Measurements from ENCODE around the gene NFATC1.

Gene NFATC1

DNA sequence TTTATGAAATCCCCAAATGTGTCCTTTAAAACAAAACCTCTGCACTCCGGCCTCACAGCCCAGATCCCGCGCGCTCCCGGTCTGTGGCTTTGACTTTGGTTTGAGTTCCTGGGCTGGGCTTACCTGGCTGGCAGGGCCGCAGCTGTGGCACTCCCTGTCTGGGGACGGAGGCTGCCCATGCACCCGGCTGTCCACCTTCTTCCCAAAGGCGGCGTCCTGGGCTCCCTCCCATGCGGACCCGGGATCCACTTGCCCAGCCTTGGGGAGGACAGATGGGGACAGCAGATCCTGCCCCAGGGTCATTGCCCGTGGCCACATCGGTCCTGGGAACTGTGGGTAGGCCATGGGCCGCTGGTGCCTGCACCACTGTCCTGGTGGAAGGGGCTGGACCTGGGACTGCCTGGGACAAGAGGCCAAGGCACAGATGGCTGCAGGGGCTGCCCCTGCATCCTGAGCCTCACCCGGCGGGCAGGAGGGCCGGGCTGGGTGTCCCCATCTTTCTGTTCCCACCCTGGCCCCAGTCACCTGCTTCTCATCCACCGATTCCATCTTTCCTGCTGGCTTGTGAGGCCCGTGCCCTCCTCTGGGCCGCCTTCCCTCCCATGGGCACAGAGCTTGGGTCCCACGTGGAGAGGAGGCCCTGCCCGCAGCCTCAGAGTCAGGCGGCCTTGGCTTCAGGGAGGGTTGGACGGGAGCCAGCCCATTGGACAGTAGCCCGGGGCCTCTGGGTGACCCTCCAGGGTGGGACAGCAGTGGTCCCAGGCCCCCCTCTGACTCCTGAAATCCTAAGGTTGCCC, 27.7 kb downstream of the NFATC1 start:
- Histone ChIP-seq H3K9ac (ENCODE audit: low read depth, low read length) (no peak overlapping the region), H3K4me3 (ENCODE audit: low read depth, low read length) (no peak overlapping the region), H3K36me3 (ENCODE audit: control insufficient read depth, insufficient read depth, low read length) (no peaks in the 10 kb centered on the region), H3K27me3 (ENCODE audit: control insufficient read depth, insufficient read depth, low read length) (no peaks in the 10 kb centered on the region), H3K9me3 (ENCODE audit: control insufficient read depth, insufficient read depth, low read length) (no peaks in the 10 kb centered on the region), H3K4me1 (ENCODE audit: control insufficient read depth, insufficient read depth, low read length) (no peaks in the 10 kb centered on the region)

DNA sequence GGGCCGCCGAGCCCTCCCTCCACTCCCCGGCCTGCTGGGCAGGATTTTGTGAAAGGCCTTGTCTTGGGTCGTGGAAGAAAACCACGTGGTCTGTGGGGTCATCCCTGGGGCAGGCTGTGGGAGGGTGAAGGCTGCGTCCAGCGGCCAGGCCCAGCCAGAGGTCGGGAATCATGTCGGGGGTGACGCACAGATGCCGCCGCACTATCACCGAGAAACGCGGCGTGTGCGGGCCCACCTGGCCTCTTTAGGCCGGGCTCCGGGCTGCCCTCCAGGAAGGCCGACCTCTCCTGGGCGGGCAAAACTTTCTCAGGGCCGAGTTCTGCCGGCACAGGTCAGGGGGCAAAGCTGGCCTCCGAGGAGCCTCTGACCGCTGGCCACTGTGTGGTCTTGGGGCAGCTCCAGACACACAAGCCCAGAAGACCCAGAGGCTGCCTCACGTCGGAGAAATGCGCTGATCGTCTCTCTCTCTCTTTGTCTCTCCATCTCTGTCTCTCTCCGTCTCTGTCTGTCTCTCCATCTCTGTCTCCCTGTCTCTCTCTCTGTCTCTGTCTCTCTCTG, 28.4 kb downstream of the NFATC1 start:
- H3K9ac ChIP-seq (ENCODE audit: low read depth, low read length): no peak overlapping the region
- no peaks in the 10 kb centered on the region for H3K27me3 ChIP-seq (ENCODE audit: control insufficient read depth, insufficient read depth, low read length)
- H3K36me3 ChIP-seq (ENCODE audit: control insufficient read depth, insufficient read depth, low read length): no peaks in the 10 kb centered on the region
- H3K4me1 ChIP-seq (ENCODE audit: control insufficient read depth, insufficient read depth, low read length): no peaks in the 10 kb centered on the region
- H3K9me3 ChIP-seq (ENCODE audit: control insufficient read depth, insufficient read depth, low read length): no peaks in the 10 kb centered on the region
- H3K4me3 ChIP-seq (ENCODE audit: low read depth, low read length): no peak overlapping the region

DNA sequence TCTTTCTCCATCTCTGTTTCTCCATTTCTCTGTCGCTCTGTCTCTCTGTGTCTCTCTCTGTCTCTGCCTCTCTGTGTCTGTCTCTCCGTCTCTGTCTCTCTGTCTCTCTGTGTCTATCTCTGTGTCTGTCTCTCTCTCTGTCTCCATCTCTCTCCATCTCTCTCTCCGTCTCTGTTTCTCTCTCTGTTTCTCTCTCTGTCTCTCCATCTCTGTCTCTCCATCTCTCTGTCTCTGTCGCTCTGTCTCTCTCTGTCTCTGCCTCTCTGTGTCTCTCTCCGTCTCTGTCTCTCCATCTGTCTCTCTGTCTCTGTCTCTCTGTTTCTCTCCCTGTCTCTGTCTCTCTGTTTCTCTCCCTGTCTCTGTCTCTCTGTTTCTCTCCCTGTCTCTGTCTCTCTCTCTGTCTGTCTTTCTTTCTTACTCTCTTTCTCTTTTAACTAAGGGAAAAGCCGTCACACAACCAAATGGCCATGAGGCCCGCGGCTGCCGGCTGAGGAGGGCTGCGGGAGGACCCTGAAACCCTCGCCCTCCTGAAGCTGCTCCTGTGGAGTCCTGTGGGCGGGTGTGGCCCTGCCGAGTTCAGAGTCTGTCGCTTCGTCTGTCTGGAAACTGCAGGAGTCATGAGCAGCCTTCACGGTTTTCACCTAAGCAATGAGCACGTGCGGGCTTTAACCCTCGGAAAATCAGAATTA, 29.3 kb downstream of the NFATC1 start:
- no peaks in the 10 kb centered on the region for H3K9me3 ChIP-seq (ENCODE audit: control insufficient read depth, insufficient read depth, low read length)
- no peaks in the 10 kb centered on the region for H3K36me3 ChIP-seq (ENCODE audit: control insufficient read depth, insufficient read depth, low read length)
- no peaks in the 10 kb centered on the region for H3K4me1 ChIP-seq (ENCODE audit: control insufficient read depth, insufficient read depth, low read length)
- H3K27me3 ChIP-seq (ENCODE audit: control insufficient read depth, insufficient read depth, low read length): no peaks in the 10 kb centered on the region
- no peak overlapping the region for H3K4me3 ChIP-seq (ENCODE audit: low read depth, low read length)
- H3K9ac ChIP-seq (ENCODE audit: low read depth, low read length): no peak overlapping the region

GRCh38 chr18:79425569-79425886, 29.8 kb downstream of the NFATC1 start:
- H3K27me3 ChIP-seq (ENCODE audit: control insufficient read depth, insufficient read depth, low read length): no peaks in the 10 kb centered on the region

DNA sequence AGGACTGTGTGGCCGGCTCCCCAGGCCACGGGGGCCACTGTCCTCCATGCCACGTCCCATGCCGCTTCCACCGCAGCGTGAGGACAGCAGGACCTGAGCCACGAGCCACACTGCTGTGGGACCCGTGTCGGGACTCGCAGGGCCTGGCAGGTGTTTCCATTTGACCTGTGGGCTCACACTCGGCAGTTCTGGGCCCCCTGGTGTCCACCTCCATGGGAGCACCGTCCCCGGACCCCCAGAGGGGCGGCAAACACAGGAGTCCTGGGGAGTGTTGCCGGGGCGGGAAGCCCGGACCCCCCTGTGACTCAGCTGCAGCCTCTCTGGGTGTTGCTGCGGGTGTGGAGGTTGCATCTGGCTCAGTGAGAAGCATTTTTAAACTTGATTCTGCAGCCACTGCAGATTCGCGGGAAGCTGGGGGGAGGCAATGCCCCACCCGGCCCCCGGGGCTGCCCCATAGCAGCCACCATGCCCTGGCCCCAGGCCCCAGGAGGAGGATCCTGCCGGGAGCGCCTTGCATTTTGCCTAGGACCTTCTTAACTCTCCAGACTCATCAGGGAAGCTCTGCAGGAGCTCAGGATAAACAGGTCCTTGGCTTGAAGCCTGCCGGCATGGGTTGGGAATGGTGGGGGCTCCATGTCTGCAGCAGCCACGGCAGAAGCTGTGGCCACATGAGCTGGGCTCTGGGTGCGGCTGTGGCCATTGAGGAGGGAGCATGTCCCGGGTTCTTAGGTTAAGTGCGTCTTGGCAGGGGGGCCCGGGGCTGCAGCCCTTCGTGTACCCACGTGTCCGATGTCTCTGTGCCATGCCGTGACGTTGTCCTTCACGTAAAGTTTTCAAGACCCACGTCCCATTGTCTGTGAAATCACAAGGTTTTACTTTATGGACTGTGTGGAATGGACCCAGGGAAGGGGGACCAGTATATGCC, 30.9 kb downstream of the NFATC1 start:
- Histone ChIP-seq H3K9ac (ENCODE audit: low read depth, low read length) (no peak overlapping the region), H3K27me3 (ENCODE audit: control insufficient read depth, insufficient read depth, low read length) (no peaks in the 10 kb centered on the region), H3K4me1 (ENCODE audit: control insufficient read depth, insufficient read depth, low read length) (no peaks in the 10 kb centered on the region), H3K36me3 (ENCODE audit: control insufficient read depth, insufficient read depth, low read length) (no peaks in the 10 kb centered on the region), H3K9me3 (ENCODE audit: control insufficient read depth, insufficient read depth, low read length) (no peaks in the 10 kb centered on the region), H3K4me3 (ENCODE audit: low read depth, low read length) (no peak overlapping the region)

More at GRCh38 chr18:79425569-79425886, 29.8 kb downstream of the NFATC1 start:
- H3K9ac ChIP-seq (ENCODE audit: low read depth, low read length): no peak overlapping the region
- no peaks in the 10 kb centered on the region for H3K4me1 ChIP-seq (ENCODE audit: control insufficient read depth, insufficient read depth, low read length)
- no peaks in the 10 kb centered on the region for H3K9me3 ChIP-seq (ENCODE audit: control insufficient read depth, insufficient read depth, low read length)
- H3K36me3 ChIP-seq (ENCODE audit: control insufficient read depth, insufficient read depth, low read length): no peaks in the 10 kb centered on the region
- no peak overlapping the region for H3K4me3 ChIP-seq (ENCODE audit: low read depth, low read length)

- Histone ChIP-seq H3K9ac (ENCODE audit: low read depth, low read length) (no peak overlapping the region), H3K36me3 (ENCODE audit: control insufficient read depth, insufficient read depth, low read length) (no peaks in the 10 kb centered on the region), H3K9me3 (ENCODE audit: control insufficient read depth, insufficient read depth, low read length) (no peaks in the 10 kb centered on the region), H3K4me3 (ENCODE audit: low read depth, low read length) (no peak overlapping the region), H3K4me1 (ENCODE audit: control insufficient read depth, insufficient read depth, low read length) (no peaks in the 10 kb centered on the region), H3K27me3 (ENCODE audit: control insufficient read depth, insufficient read depth, low read length) (no peaks in the 10 kb centered on the region)
These were observed 31.9 kb downstream of the NFATC1 start for GRCh38 chr18:79427368-79428225.

GRCh38 chr18:79428287-79428686, 32.6 kb downstream of the NFATC1 start:
- Histone ChIP-seq H3K36me3 (ENCODE audit: control insufficient read depth, insufficient read depth, low read length) (no peaks in the 10 kb centered on the region), H3K27me3 (ENCODE audit: control insufficient read depth, insufficient read depth, low read length) (no peaks in the 10 kb centered on the region), H3K4me3 (ENCODE audit: low read depth, low read length) (no peak overlapping the region), H3K9me3 (ENCODE audit: control insufficient read depth, insufficient read depth, low read length) (no peaks in the 10 kb centered on the region), H3K9ac (ENCODE audit: low read depth, low read length) (no peak overlapping the region), H3K4me1 (ENCODE audit: control insufficient read depth, insufficient read depth, low read length) (no peaks in the 10 kb centered on the region)

DNA sequence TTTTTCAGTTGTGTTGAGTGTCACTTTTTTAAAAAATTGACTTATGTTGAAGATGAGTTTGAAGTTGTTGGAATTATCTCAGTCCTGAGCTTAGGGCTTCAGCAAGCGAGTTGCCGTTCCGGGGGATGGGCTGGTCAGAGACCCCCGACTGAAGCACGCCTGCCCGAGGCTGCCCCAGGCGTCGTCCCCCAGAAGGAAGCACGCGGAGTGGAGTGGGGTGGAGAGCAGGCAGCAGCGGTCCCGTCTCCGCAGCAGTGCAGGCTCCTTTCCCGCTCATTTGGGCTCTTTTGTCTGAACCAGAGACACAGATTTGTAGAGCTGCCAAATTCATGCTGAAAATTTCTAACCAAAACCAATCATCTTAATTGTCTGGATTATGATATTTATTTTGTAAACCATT, 33.7 kb downstream of the NFATC1 start:
- Histone ChIP-seq H3K4me1 (ENCODE audit: control insufficient read depth, insufficient read depth, low read length) (no peaks in the 10 kb centered on the region), H3K9ac (ENCODE audit: low read depth, low read length) (no peak overlapping the region), H3K4me3 (ENCODE audit: low read depth, low read length) (no peak overlapping the region), H3K27me3 (ENCODE audit: control insufficient read depth, insufficient read depth, low read length) (no peaks in the 10 kb centered on the region), H3K9me3 (ENCODE audit: control insufficient read depth, insufficient read depth, low read length) (no peaks in the 10 kb centered on the region), H3K36me3 (ENCODE audit: control insufficient read depth, insufficient read depth, low read length) (no peaks in the 10 kb centered on the region)

DNA sequence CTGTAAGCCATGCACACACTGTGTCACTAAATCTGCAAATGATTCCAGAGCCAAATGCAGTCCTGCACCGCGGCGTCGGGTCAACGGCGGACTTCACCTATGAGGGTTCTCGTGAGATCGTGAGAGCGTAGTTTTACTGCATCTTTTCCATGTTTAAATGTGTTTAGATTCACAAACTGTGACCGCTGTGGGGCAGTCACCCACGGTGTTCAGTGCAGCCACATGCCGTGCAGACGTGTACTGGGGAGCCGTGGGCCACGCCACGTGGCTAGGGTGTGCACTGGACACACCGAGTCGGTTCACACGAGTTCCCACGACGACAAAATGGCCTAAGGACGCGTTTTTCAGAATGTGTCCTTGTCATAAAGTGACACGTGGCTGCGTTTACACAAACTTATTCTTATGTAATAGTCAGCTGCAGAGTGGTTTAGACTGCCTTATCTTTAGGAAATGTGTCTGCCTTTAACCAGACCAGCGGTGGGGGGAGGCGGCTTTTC, 34.1 kb downstream of the NFATC1 start:
- H3K27me3 ChIP-seq (ENCODE audit: control insufficient read depth, insufficient read depth, low read length): no peaks in the 10 kb centered on the region
- no peaks in the 10 kb centered on the region for H3K9me3 ChIP-seq (ENCODE audit: control insufficient read depth, insufficient read depth, low read length)
- no peak overlapping the region for H3K4me3 ChIP-seq (ENCODE audit: low read depth, low read length)
- no peak overlapping the region for H3K9ac ChIP-seq (ENCODE audit: low read depth, low read length)
- H3K36me3 ChIP-seq (ENCODE audit: control insufficient read depth, insufficient read depth, low read length): no peaks in the 10 kb centered on the region
- H3K4me1 ChIP-seq (ENCODE audit: control insufficient read depth, insufficient read depth, low read length): no peaks in the 10 kb centered on the region

DNA sequence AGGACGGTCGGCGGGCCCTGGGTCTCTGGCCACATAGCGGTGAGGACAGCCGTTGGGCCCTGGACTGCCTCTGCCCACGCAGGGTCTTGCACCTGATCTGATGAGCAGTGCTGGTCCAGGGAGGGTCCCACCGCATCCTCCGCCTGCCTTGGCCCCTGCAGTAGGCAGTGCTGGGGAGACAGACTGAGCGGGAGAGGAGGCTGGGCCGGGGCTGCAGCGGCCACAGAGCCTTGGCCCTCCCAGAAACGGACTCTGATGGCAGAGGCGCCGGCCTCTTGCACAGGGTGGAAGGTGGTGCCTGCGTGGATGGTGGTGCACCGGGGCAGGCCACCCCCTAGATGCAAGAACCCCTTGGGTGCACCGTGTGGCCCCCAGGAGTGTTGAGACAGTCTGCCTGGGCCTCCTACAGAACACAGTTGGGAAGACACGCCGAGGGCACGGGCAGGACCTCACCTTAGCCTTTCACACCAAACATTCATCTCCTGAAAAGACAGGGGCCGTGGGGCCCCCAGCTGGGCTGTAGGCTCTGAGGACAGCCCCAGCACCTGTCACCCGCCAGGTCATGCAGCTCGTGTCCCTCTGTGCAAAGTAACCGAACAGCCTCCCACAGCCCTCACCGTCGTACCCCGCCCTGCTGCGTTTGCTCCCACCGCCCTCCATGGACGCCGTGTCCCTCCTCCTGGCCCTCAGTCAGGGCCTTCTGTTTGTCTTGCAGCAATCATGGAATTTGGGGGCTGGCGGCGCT, 36.8 kb downstream of the NFATC1 start:
- Histone ChIP-seq H3K4me3 (ENCODE audit: low read depth, low read length) (no peak overlapping the region), H3K36me3 (ENCODE audit: control insufficient read depth, insufficient read depth, low read length) (no peaks in the 10 kb centered on the region), H3K4me1 (ENCODE audit: control insufficient read depth, insufficient read depth, low read length) (no peaks in the 10 kb centered on the region), H3K9me3 (ENCODE audit: control insufficient read depth, insufficient read depth, low read length) (no peaks in the 10 kb centered on the region), H3K27me3 (ENCODE audit: control insufficient read depth, insufficient read depth, low read length) (no peaks in the 10 kb centered on the region), H3K9ac (ENCODE audit: low read depth, low read length) (no peak overlapping the region)

Data from iPS-15b (cell line).